ENCODE measurements around the gene TRAPPC2B.
A peak's percentile ranks its signal among the peaks of the same experiment; 100 is the strongest.

The TRAPPC2B gene
- 1.5 to 6.6 (median 3.7) reads per million in 18 experiments for total RNA-seq

DNA sequence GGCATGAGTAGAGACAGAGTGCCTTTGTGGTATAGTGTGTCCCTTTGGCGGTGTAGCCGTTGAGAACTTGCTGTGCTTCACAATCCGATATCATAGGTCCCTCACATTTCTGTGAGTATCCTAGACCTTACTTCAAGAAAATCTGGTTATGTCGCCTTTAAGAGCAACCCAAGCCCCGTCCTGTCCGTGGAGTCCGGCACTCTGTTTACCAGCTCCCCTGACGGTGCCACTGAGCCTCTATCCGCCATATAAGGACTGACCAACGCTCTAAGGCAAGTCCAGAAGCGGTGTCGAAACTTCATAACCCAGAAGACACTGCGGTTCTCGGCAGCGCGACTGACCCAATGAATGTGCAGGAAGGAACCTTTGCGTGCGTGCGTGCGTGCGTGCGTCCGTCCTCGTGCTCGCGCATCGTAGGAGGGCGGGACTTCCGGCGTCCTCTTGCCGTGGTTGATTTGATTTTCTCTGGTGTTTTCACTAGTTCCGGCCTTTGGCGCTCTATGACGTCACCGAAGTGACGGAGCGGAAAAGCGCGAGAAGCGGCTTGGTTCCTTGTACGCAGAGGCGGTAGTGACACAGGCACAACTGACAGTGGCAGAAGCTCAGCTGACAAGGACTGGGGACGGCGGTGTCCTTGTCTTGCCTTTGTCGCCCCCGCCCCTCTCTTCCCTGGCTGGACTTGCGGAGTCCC lies at the start of gene TRAPPC2B, which contains the start of gene ZNF547:
Gene TRAPPC2B, plus strand, starts transcription at position 555 of the 691 bp plus-strand sequence. CDS start 1,283 bp downstream, outside the sequence.
Gene ZNF547, plus strand, starts transcription at position 555 of the 691 bp plus-strand sequence. CDS start 5,005 bp downstream, outside the sequence.
- DNase-seq: peak; percentile 100

DNA sequence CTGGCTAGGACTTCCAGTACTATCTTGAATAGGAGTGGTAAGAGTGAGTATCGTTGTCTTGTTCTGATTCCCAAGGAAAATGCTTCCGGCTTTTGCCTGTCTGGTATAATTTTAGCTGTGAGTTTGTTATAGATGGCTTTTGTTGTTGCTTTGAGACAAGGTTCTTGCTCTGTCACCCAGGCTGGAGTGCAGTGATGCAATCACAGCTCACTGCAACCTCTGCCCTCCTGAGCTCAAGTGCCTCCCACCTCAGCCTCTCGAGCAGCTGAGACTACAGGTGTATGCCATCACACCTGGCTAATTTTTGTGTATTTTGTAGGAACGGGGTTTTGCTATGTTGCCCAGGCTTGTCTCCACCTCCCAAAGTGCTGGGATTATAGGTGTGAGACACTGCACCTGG lies 49.2 kb upstream of the TRAPPC2B start:
- DNase-seq: no peak

GRCh38 chr19:57317503-57317902 lies 45.8 kb upstream of the TRAPPC2B start:
- no peak for DNase-seq

DNA sequence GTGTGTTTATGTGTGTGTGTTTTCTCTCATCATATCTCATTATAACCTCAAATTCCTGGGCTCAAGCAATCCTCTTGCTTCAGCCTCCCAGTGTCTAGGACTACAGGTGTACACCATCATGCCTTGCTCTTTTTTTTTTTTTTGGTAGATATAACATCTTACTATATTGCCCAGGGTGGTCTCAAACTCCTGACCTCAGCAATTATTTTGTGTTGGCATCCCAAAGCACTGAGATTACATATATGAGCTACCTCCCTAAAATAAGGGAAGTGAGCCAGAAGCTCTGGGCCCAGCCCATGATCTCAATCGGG lies 43.5 kb upstream of the TRAPPC2B start:
- no peak for DNase-seq

GRCh38 chr19:57320180-57321084 lies 42.9 kb upstream of the TRAPPC2B start, which contains the start of gene ZNF543:
Gene ZNF543 (plus strand): TSS chr19:57320472. CDS start chr19:57320854, 382 bp downstream.
- DNase-seq: peak; percentile 95 to 96

- no peak for DNase-seq
Observed at GRCh38 chr19:57321116-57321515, 42.2 kb upstream of the TRAPPC2B start.

- no peak for DNase-seq
Observed at GRCh38 chr19:57321751-57322150, 41.6 kb upstream of the TRAPPC2B start.

- DNase-seq: no peak
Observed at GRCh38 chr19:57324992-57325391, 38.4 kb upstream of the TRAPPC2B start.

DNA sequence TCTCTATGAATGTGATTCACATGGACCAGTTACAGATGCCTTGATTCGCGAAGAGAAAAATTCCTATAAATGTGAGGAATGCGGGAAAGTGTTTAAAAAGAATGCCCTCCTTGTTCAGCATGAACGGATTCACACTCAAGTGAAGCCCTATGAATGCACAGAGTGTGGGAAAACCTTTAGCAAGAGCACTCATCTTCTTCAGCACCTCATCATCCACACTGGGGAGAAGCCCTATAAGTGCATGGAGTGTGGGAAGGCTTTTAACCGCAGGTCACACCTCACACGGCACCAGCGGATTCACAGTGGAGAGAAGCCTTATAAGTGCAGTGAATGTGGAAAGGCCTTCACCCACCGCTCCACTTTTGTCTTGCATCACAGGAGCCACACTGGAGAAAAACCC lies 35.4 kb upstream of the TRAPPC2B start:
- no peak for DNase-seq

GRCh38 chr19:57334191-57334590 lies 29.2 kb upstream of the TRAPPC2B start:
- DNase-seq: no peak

- DNase-seq: no peak
Observed at GRCh38 chr19:57338877-57339276, 24.5 kb upstream of the TRAPPC2B start.

- no peak for DNase-seq
Observed at GRCh38 chr19:57342582-57342981, 20.8 kb upstream of the TRAPPC2B start.

- DNase-seq: no peak
Observed at GRCh38 chr19:57348136-57348535, 15.2 kb upstream of the TRAPPC2B start.

DNA sequence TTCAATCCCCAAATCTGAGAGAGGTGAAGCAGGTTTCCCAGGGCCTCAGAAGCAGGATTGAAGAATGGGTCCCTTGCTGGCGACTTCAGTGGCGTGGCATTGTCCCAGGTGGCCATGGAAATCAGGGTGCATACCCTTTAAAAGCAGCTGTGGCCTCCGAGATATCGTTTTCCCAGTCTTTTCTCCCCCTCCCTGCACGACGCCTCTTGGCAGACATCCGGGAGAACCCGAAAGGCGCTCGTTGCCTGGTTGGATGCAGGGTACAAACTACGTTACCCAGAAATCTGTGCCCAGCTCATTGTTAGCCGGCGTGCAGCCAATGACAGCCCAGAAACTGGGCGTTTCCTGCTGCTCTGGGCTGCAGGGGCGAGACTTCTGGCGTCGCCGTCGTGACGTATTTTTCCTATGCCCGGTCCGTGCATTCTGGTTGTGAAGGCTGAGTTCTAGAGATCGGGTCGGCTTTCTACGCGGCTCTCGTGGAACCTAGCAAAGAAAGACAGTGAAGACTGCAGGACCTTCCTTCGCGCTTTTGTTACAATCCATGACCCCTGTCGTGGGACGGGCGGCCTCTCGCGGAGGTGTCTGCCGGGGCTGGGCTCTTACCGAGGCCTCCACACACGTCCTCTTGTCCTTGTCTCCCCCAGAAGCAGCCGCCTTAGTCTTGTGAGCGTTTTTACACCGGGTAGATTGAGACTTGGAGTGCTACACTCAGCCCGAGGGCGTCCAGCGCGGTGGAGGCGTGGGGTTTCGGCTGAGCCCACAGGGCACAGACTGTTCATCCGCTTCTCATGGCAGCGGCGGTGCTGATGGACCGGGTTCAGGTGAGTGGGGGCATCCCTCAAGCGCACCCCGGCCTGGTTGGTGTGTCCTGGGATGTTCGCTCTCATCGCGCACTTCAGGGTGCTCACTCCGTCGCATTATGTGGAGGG lies 12.2 kb upstream of the TRAPPC2B start, which contains the start of gene ZNF304:
Gene ZNF304, plus strand, starts transcription at position 395 of the 929 bp plus-strand sequence. Its CDS starts 394 bp downstream, at position 789.
- peak; percentile 95 for DNase-seq

DNA sequence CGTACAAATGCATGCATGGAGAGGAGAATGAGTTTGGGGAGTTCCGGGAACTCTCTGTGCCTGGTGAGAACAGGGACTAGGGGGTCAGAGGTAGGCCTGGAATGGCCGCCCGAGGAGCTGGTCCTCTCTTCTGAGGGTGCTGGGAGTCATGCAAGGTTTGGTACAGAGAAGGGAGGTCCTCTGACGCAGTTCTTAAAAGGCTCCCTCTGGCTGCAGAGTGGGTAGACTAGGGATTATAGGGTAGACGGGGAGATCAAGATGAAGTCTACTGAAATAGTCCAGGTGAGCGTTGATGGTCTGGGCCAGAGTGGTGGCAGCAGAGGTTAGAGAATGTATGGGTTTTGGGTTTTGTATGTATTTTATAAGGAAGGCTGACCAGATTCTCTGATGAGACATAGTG lies 11.5 kb upstream of the TRAPPC2B start:
- no peak for DNase-seq

GRCh38 chr19:57355916-57356315 lies 7.4 kb upstream of the TRAPPC2B start:
- no peak for DNase-seq

- DNase-seq: no peak
Observed at GRCh38 chr19:57357406-57357805, 5.9 kb upstream of the TRAPPC2B start.

- DNase-seq: no peak
Observed at GRCh38 chr19:57359300-57359699, 4.1 kb upstream of the TRAPPC2B start.

DNA sequence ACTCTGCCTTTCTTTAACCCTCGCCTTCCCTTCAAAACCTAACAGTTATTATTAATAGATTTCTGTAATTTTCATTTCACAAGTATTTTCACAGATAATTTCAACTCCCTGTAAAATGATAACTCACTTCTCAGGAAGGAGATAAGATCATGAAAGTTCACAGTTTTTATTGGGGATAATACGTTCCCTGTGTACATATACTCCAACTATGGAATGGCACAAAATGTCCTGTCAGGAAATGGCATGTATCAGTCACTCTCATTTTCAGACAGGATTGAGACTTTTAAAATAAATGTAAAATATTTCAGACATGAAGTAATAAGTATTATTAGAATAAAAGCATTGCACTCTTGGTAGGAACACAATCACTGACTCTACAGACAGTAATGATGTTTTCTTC lies 932 bp upstream of the TRAPPC2B start:
- no peak for DNase-seq

- DNase-seq: no peak
Observed at GRCh38 chr19:57363688-57364181, 384 bp downstream of the TRAPPC2B start.

DNA sequence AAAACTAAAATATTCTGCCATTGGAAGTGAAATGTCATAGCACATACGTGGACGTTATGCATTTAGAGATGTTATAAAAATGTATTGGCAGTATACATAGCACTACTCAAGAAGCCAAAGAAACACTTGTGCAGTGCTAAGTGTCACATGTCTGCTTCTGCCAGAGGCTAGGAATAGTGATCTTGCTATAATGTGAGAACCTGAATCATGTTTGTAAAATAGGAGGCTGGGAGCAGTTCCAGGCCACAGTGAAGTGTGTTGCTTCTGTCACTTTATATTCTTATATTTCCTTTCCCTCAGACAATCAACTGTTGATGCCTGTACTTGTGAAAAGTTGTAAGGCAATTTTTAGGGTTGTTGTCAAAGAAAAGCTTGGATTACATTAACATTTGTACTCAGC lies 3.4 kb downstream of the TRAPPC2B start:
- no peak for DNase-seq

DNA sequence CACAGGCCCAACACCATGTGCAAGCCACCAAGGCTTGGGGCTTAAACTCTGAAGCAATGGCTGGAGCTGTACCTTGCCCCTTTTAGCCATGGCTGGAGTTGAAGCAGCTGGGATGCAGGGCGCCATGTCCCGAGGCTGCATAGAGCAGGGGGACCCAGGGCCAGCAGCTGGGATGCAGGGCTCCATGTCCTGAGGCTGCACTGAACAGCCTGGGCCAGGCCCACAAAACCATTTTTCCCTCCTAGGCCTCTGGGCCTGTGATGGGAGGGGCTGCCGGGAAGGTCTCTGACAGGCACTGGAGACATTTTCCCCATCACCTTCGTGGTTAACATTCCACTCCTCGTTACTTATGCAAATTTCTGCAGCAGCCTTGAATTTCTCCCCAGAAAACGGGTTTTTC lies 10.8 kb downstream of the TRAPPC2B start:
- DNase-seq: no peak

Data from inflammatory macrophage (primary cell).